Mesendoderm (in vitro differentiated cells): ENCODE data around the gene WDR86.
A peak's percentile ranks its signal among the peaks of the same experiment; 100 is the strongest.

Experiments used
- DNase-seq: peaks from one replicate; pipeline ENCODE4 v3.0.0; 2013
- H2AK5ac ChIP-seq: 2 replicates; pipeline ENCODE4 v1.6.1; 2013; ENCODE audit warnings: low read length, inconsistent platforms
- H2BK120ac ChIP-seq: 2 replicates; pipeline ENCODE4 v1.6.1; 2013; ENCODE audit warnings: low read depth, mild to moderate bottlenecking, low read length, moderate library complexity, mixed read lengths
- H2BK15ac ChIP-seq: replicated peaks from 2 replicates; pipeline ENCODE4 v1.6.1; 2013; ENCODE audit warnings: low read depth, mild to moderate bottlenecking, moderate library complexity
- H2BK5ac ChIP-seq: 2 replicates; pipeline ENCODE4 v1.6.1; 2013; ENCODE audit warnings: low read length, inconsistent platforms
- H3K18ac ChIP-seq: 2 replicates; pipeline ENCODE4 v1.6.1; 2013; ENCODE audit warnings: mild to moderate bottlenecking, low read length, mixed read lengths
- H3K23ac ChIP-seq: one replicate; pipeline ENCODE4 v1.6.1; 2013; ENCODE audit warnings: low read length
- H3K27ac ChIP-seq: 2 replicates; pipeline ENCODE4 v1.5.1; 2013; ENCODE audit warnings: low read depth, mild to moderate bottlenecking, inconsistent platforms, low read length, moderate library complexity
- H3K27me3 ChIP-seq: 2 replicates; pipeline ENCODE4 v1.6.1; 2013; ENCODE audit warnings: low read length, control low read depth, mild to moderate bottlenecking, inconsistent platforms; ENCODE audit not compliant: insufficient read depth, poor library complexity
- H3K36me3 ChIP-seq: 2 replicates; pipeline ENCODE4 v1.6.1; 2013; ENCODE audit warnings: low read length, inconsistent platforms; ENCODE audit not compliant: control insufficient read depth, insufficient read depth
- H3K4ac ChIP-seq: one replicate; pipeline ENCODE4 v1.6.1; 2013; ENCODE audit warnings: low read depth, mild to moderate bottlenecking, low read length, moderate library complexity
- H3K4me1 ChIP-seq: 2 replicates; pipeline ENCODE4 v1.6.1; 2013; ENCODE audit warnings: low read depth, low read length, inconsistent platforms; ENCODE audit not compliant: control insufficient read depth
- H3K4me2 ChIP-seq: 2 replicates; pipeline ENCODE4 v1.6.1; 2013; ENCODE audit warnings: low read length
- H3K4me3 ChIP-seq: 2 replicates; pipeline ENCODE4 v1.5.1; 2013; ENCODE audit warnings: mild to moderate bottlenecking, low read length
- H3K56ac ChIP-seq: one replicate; pipeline ENCODE4 v1.6.1; 2013; ENCODE audit warnings: low read length
- H3K79me1 ChIP-seq: 2 replicates; pipeline ENCODE4 v1.6.1; 2013; ENCODE audit warnings: low read length, inconsistent platforms
- H3K79me2 ChIP-seq: 2 replicates; pipeline ENCODE4 v1.6.1; 2013; ENCODE audit warnings: mild to moderate bottlenecking, low read length; ENCODE audit not compliant: control insufficient read depth, insufficient read depth
- H3K9ac ChIP-seq: 2 replicates; pipeline ENCODE4 v1.6.1; 2013; ENCODE audit warnings: low read length, inconsistent platforms
- H4K5ac ChIP-seq: one replicate; pipeline ENCODE4 v1.6.1; 2013; ENCODE audit warnings: low read length
- H4K8ac ChIP-seq: one replicate; pipeline ENCODE4 v1.6.1; 2013; ENCODE audit warnings: low read depth, mild to moderate bottlenecking, control low read depth, low read length, moderate library complexity
- WGBS: extraction: QIAGEN DNeasy Blood & Tissue Kit; methylation state at CpG from one replicate; pipeline ENCODE4 v1.1.7; 2013; ENCODE audit warnings: low lambda C conversion rate, missing lambda C conversion rate; ENCODE audit not compliant: insufficient coverage; ENCODE audit errors: extremely low coverage; 5-methylcytosine and 5-hydroxymethylcytosine counted together

The WDR86 gene

DNA sequence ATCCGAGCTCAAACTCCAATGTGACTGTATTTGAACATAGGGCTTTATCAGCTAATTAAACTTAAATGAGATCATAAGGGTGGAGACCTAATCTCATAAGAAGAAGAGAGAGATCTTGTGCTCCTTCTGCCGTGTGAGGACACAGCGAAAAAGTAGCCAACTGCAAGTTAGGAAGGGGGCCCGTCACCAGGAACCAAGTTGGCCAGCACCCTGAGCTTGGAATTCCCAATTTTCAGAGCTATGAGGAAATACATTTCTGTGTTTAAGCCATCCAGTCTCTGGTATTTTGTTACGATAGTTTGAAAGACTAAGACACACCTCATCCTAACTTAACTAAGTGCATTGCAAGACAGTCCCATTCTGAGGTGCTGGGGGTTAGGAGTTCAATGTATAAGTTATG is 14.1 kb upstream of the WDR86 start:
- no CpG with 5 or more reads among the region's 5 CpGs for WGBS
- H4K5ac ChIP-seq, result no peak overlapping the region
- H2BK120ac ChIP-seq, result no peak overlapping the region
- no peak overlapping the region for H3K9ac ChIP-seq
- H3K79me1 ChIP-seq, result no peaks in the 10 kb centered on the region
- no peak for DNase-seq
- H2BK15ac ChIP-seq, result no peak overlapping the region
- H4K8ac ChIP-seq, result no peak overlapping the region
- H2AK5ac ChIP-seq, result no peak overlapping the region
- H3K4ac ChIP-seq, result no peak overlapping the region
- H3K4me3 ChIP-seq, result no peak overlapping the region
- no peak overlapping the region for H3K27ac ChIP-seq
- H2BK5ac ChIP-seq, result no peak overlapping the region
- no peak overlapping the region for H3K4me2 ChIP-seq
- H3K18ac ChIP-seq, result no peak overlapping the region
- H3K23ac ChIP-seq, result no peak overlapping the region
- no peaks in the 10 kb centered on the region for H3K79me2 ChIP-seq
- no peaks in the 10 kb centered on the region for H3K27me3 ChIP-seq
- no peaks in the 10 kb centered on the region for H3K36me3 ChIP-seq
- peaks cover 7% of the 10 kb centered on the region for H3K4me1 ChIP-seq
- H3K56ac ChIP-seq, result no peak overlapping the region

DNA sequence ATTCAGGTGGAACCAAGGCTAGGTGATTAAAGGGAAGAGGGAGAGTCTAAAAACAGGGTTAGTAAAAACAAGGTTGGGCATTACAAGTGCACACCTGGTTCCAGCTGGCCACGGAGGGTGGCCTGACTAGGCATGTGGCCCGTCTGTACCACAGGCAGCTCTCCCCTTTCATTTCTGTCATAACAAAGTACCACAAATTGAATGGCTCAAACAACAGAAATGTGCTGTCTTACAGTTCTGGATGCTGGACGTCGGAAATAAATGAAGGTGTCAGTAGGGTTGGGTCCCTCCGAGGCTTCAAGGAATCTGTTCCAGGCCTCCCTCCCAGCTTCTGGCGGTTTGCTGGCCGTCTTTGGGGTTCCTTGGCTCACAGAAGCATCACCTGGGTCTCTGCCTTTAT is 13.4 kb upstream of the WDR86 start:
- no peak overlapping the region for H2BK120ac ChIP-seq
- H3K4ac ChIP-seq, result no peak overlapping the region
- no peaks in the 10 kb centered on the region for H3K79me1 ChIP-seq
- no peaks in the 10 kb centered on the region for H3K27me3 ChIP-seq
- no peaks in the 10 kb centered on the region for H3K36me3 ChIP-seq
- H3K56ac ChIP-seq, result no peak overlapping the region
- no peak overlapping the region for H3K23ac ChIP-seq
- WGBS, result no CpG with 5 or more reads among the region's 7 CpGs
- DNase-seq, result no peak
- peaks cover under 1% of the 10 kb centered on the region for H3K4me1 ChIP-seq
- H2BK15ac ChIP-seq, result no peak overlapping the region
- no peak overlapping the region for H3K4me3 ChIP-seq
- H3K9ac ChIP-seq, result no peak overlapping the region
- H4K5ac ChIP-seq, result no peak overlapping the region
- no peak overlapping the region for H3K18ac ChIP-seq
- peak overlapping the region; percentile 57 for H3K27ac ChIP-seq
- no peak overlapping the region for H4K8ac ChIP-seq
- H3K79me2 ChIP-seq, result no peaks in the 10 kb centered on the region
- H2AK5ac ChIP-seq, result no peak overlapping the region
- H2BK5ac ChIP-seq, result peak overlapping the region; percentile 72
- no peak overlapping the region for H3K4me2 ChIP-seq

DNA sequence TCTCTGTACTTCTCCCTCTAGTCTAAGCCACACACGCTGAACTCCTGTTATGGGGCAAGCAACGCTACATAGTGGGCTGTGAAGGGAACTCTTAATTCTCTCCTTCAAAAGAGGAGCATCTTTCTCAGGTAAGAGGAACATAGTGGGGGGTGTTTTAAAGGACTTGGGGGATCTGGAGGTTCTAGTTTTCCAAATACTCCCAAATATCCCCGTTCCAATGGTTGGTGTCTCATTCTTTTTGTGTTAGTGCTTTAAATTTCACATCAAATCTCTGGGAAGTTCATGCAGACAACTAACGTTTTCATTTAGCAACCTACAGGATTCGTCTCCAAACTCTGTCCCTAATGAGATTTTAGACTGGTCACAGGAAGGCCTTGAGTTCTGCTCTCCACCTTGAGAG is 12.4 kb upstream of the WDR86 start:
- H3K56ac ChIP-seq, result no peak overlapping the region
- H3K4ac ChIP-seq, result no peak overlapping the region
- H4K5ac ChIP-seq, result no peak overlapping the region
- no peak overlapping the region for H3K9ac ChIP-seq
- no peak overlapping the region for H4K8ac ChIP-seq
- no CpG with 5 or more reads among the region's 5 CpGs for WGBS
- H3K36me3 ChIP-seq, result no peaks in the 10 kb centered on the region
- H3K4me2 ChIP-seq, result no peak overlapping the region
- H3K18ac ChIP-seq, result no peak overlapping the region
- H3K4me3 ChIP-seq, result no peak overlapping the region
- no peak overlapping the region for H3K23ac ChIP-seq
- no peak overlapping the region for H2AK5ac ChIP-seq
- no peak overlapping the region for H3K27ac ChIP-seq
- no peak for DNase-seq
- H3K4me1 ChIP-seq, result no peaks in the 10 kb centered on the region
- no peaks in the 10 kb centered on the region for H3K27me3 ChIP-seq
- H3K79me1 ChIP-seq, result no peaks in the 10 kb centered on the region
- H2BK5ac ChIP-seq, result no peak overlapping the region
- no peaks in the 10 kb centered on the region for H3K79me2 ChIP-seq
- H2BK120ac ChIP-seq, result no peak overlapping the region
- no peak overlapping the region for H2BK15ac ChIP-seq

DNA sequence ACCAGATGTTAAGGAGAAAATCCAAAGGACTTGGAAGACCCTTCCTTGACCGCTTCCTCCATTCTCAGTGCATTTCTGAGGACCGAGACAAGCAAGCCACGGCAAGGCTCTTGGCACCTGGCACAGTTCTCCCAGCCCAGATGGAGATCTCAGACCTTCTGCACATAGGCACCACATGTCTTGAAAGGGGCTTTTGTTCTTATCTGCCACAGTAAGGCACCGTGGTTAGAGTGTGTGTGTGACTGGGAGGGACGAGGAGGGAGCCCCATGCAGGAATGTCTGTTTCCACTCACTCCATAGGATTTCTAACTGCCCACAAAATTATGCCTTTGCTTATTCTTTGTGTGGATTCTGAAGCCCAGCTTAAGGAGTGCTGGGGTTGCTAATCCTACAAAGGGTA is 10.3 kb upstream of the WDR86 start:
- Histone ChIP-seq H3K4ac (no peak overlapping the region), H4K8ac (no peak overlapping the region), H3K27me3 (no peaks in the 10 kb centered on the region), H3K56ac (no peak overlapping the region), H3K27ac (no peak overlapping the region), H2AK5ac (no peak overlapping the region), H3K4me2 (no peak overlapping the region), H2BK120ac (no peak overlapping the region), H2BK5ac (no peak overlapping the region), H2BK15ac (no peak overlapping the region), H3K4me3 (no peak overlapping the region), H4K5ac (no peak overlapping the region), H3K79me2 (no peaks in the 10 kb centered on the region), H3K4me1 (peaks cover 4% of the 10 kb centered on the region), H3K18ac (no peak overlapping the region), H3K36me3 (no peaks in the 10 kb centered on the region), H3K9ac (no peak overlapping the region), H3K79me1 (no peaks in the 10 kb centered on the region), H3K23ac (no peak overlapping the region)
- no CpG with 5 or more reads among the region's 5 CpGs for WGBS
- DNase-seq, result no peak

DNA sequence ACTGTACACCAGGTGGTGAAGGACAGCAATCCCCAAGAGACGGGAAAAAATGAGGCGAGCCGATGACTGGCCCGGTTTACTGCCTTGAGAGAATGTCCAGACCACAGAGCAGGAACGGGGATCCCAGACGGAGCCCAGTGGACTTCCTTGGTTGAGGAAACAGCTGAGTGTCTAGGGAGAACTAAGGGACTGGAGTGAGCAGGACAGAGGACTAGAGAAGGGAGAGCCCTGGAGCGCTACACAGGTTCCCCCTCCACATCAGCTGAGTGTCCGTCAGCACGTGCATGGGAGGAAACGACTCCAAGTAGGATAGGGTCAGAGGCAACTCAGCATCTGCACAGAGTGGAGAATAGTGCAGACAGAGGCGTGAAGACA is 7.1 kb upstream of the WDR86 start:
- no CpG with 5 or more reads among the region's 11 CpGs for WGBS
- H4K5ac ChIP-seq, result no peak overlapping the region
- no peak overlapping the region for H3K56ac ChIP-seq
- H3K4ac ChIP-seq, result no peak overlapping the region
- H2AK5ac ChIP-seq, result no peak overlapping the region
- H3K36me3 ChIP-seq, result no peaks in the 10 kb centered on the region
- no peak overlapping the region for H2BK120ac ChIP-seq
- H3K27ac ChIP-seq, result no peak overlapping the region
- no peaks in the 10 kb centered on the region for H3K27me3 ChIP-seq
- no peak overlapping the region for H3K18ac ChIP-seq
- H4K8ac ChIP-seq, result no peak overlapping the region
- H2BK5ac ChIP-seq, result no peak overlapping the region
- peaks cover 4% of the 10 kb centered on the region for H3K4me1 ChIP-seq
- H3K4me3 ChIP-seq, result no peak overlapping the region
- no peaks in the 10 kb centered on the region for H3K79me2 ChIP-seq
- no peak overlapping the region for H3K23ac ChIP-seq
- H3K4me2 ChIP-seq, result no peak overlapping the region
- no peak for DNase-seq
- H3K79me1 ChIP-seq, result no peaks in the 10 kb centered on the region
- H2BK15ac ChIP-seq, result no peak overlapping the region
- no peak overlapping the region for H3K9ac ChIP-seq

DNA sequence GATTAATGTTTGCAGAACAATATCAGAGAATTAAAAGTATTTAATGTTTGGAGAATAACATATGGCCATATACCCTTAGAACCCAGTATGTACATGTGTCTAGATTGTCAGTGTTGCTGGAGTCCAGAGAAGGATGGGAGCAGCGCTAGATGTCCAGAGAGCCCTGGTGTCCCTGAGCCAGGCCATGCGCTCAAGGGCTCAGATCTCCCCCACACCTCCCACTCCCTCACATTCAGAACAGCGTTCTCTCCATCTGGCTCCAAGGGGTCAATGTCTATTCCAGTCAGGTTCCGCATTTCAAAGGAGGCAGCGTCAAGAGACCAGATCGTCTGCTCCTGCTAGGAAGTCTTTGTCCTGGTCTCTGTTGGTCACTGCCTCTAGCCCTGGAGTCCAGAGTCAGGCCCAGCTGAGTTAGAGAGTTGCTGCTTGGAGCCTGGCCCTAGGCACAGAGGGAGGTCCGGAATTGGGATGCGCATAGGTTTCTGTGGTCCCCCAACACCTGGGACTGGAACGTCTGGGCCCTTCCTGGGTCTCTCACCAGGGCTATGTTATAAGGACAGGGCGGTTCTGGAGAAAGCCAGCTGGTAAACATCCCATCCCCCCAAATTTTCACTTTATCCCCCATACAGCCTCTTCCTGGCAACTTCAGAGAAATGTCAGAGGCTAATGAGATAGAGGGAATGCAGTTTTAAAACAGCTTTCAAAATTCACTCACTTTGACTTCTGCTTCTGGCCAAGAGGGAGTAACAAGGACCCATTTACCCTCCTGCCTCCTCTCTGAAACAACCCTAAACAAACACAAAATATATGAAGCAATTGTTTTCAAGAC is 6.5 kb upstream of the WDR86 start:
- no peaks in the 10 kb centered on the region for H3K79me1 ChIP-seq
- DNase-seq, result no peak
- H3K27ac ChIP-seq, result no peak overlapping the region
- no peak overlapping the region for H3K4me2 ChIP-seq
- H3K79me2 ChIP-seq, result no peaks in the 10 kb centered on the region
- no peak overlapping the region for H4K8ac ChIP-seq
- H2BK120ac ChIP-seq, result no peak overlapping the region
- no peak overlapping the region for H3K56ac ChIP-seq
- peaks cover 9% of the 10 kb centered on the region for H3K4me1 ChIP-seq
- no peak overlapping the region for H2BK15ac ChIP-seq
- H3K27me3 ChIP-seq, result no peaks in the 10 kb centered on the region
- H2AK5ac ChIP-seq, result no peak overlapping the region
- no peaks in the 10 kb centered on the region for H3K36me3 ChIP-seq
- WGBS, result no CpG with 5 or more reads among the region's 10 CpGs
- H3K23ac ChIP-seq, result no peak overlapping the region
- no peak overlapping the region for H3K18ac ChIP-seq
- no peak overlapping the region for H3K4me3 ChIP-seq
- H2BK5ac ChIP-seq, result no peak overlapping the region
- no peak overlapping the region for H3K4ac ChIP-seq
- H4K5ac ChIP-seq, result no peak overlapping the region
- no peak overlapping the region for H3K9ac ChIP-seq
